ENCODE data around the gene BORCS8. TPM values are rescaled to one million over a fixed set of nuclear protein-coding genes. Genes with fewer than 3 reads are reported as not detected.
A peak's percentile ranks its signal among the peaks of the same experiment; 100 is the strongest.

BORCS8 gene
- total and polyA plus RNA-seq, 2 of the 4 experiments (the other 2 are of a cell fraction) = 16.7 to 33.9 TPM

GRCh38 chr19:19170053-19170872 lies 21.7 kb downstream of the BORCS8 start, which contains the start of gene MEF2B:
Gene MEF2B, minus strand, starts transcription at chr19:19170263. Its CDS starts 19,528 bp downstream, at chr19:19150735.
- no peak within 1 kb of the TSS for H3K9ac ChIP-seq (ENCODE audit: low read depth, low read length)
- no peak for TF ChIP-seq MAFK (IDR thresholded peaks at IDR 0.05; ENCODE audit: low read depth, low read length)
- TF ChIP-seq POLR2A (IDR thresholded peaks at IDR 0.05; ENCODE audit: low read depth, low read length) = no peak
- TF ChIP-seq ELK1 (IDR thresholded peaks at IDR 0.05; ENCODE audit: borderline replicate concordance, low read depth, low read length) = no peak
- ChIA-PET POLR2A (ENCODE audit: unreplicated experiment) (no interaction called here), CTCF (interaction anchor here (0.6 kb wide), 1 partner anchor 322 kb away, joined by 5 read pairs; no protein-coding TSS in a partner anchor)
- peak within 1 kb of the TSS; percentile 66 for H4K5ac ChIP-seq (ENCODE audit: low read depth, low read length)
- H3K9me1 ChIP-seq (ENCODE audit: insufficient read depth, low read length) = peaks cover 11% of the 10 kb centered on the region
- H2AFZ ChIP-seq (replicated peaks; ENCODE audit: low read length, poor library complexity) = peak within 1 kb of the TSS; percentile 64
- no peak within 1 kb of the TSS for H2BK5ac ChIP-seq (ENCODE audit: low read depth, low read length, poor library complexity, severe bottlenecking)
- H4K91ac ChIP-seq (ENCODE audit: insufficient read depth, low read depth, low read length) = peak within 1 kb of the TSS; percentile 99
- no peaks in the 10 kb centered on the region for H3K79me1 ChIP-seq (ENCODE audit: low read depth in 1 of 2, low read length in 2 of 2)
- peak; percentile 30 for DNase-seq
- 28% methylated on average over 30 of the region's 56 CpGs; no CpG with 5 or more reads in 1 of the 2 experiments for WGBS, 2 experiments (ENCODE audit: extremely low coverage in 2 of 2, insufficient read length in 1 of 2)
- no peaks in the 10 kb centered on the region for H3K36me3 ChIP-seq (ENCODE audit: control insufficient read depth, insufficient read depth, low read length)
- H2BK120ac ChIP-seq (ENCODE audit: low read depth, low read length) = peak within 1 kb of the TSS; percentile 35
- in situ Hi-C loops (cut with MboI; ENCODE audit: low sequenced_read_pairs) (no loop called here), dilution Hi-C loops (cut with HindIII; ENCODE audit: low sequenced_read_pairs, unreplicated experiment) (no loop called here), intact Hi-C loops (cut with micrococcal nuclease) (loop anchor here (10.0 kb wide), 1 partner anchor 105 kb away; the partner anchor contains the start of gene SLC25A42)
- H3K4ac ChIP-seq (ENCODE audit: low read depth, low read length) = peak within 1 kb of the TSS; percentile 98; the same call in 1 of the 2 replicates
- no peak within 1 kb of the TSS; the same call in 1 of the 2 replicates for H3K56ac ChIP-seq (ENCODE audit: extremely low read depth, insufficient read depth, low read length)
- H2AK5ac ChIP-seq (ENCODE audit: low read depth, low read length) = peak within 1 kb of the TSS; percentile 98
- no peaks in the 10 kb centered on the region for H3K9me3 ChIP-seq (ENCODE audit: control insufficient read depth, insufficient read depth, low read length)
- H2BK20ac ChIP-seq (ENCODE audit: low read depth, low read length) = peak within 1 kb of the TSS; percentile 6; the same call in 1 of the 2 replicates
- H3K4me2 ChIP-seq (ENCODE audit: low read depth, low read length) = peak within 1 kb of the TSS; percentile 51; the same call in 1 of the 2 replicates
- no peak within 1 kb of the TSS for H3K23ac ChIP-seq (ENCODE audit: low read depth, low read length)
- H3K27ac ChIP-seq (ENCODE audit: insufficient read depth, low read length) = no peak within 1 kb of the TSS
- H3K14ac ChIP-seq (replicated peaks; ENCODE audit: low read depth, low read length) = no peak within 1 kb of the TSS
- peak within 1 kb of the TSS; percentile 41; the same call in 2 of the 3 replicates for H2BK15ac ChIP-seq (ENCODE audit: low read depth, low read length)
- H4K20me1 ChIP-seq (ENCODE audit: insufficient read depth, low read length) = no peaks in the 10 kb centered on the region
- H2AK9ac ChIP-seq (replicated peaks; ENCODE audit: low read depth, low read length, poor library complexity) = peak within 1 kb of the TSS; percentile 23
- H3K4me3 ChIP-seq (ENCODE audit: insufficient read depth, low read depth, low read length) = no peak within 1 kb of the TSS
- H4K8ac ChIP-seq (ENCODE audit: low read depth in 2 of 2, low read length in 2 of 2) = peak within 1 kb of the TSS; percentile 10 to 92; a peak in 1 of 4 replicates
- peak within 1 kb of the TSS; percentile 54; the same call in 1 of the 2 replicates for H3K18ac ChIP-seq (ENCODE audit: low read depth, low read length)
- peaks cover 24% of the 10 kb centered on the region for H3K4me1 ChIP-seq (ENCODE audit: control insufficient read depth, insufficient read depth, low read length)
- ATAC-seq (ENCODE audit: low read depth) = peak; percentile 75
- BruUV-seq (replicated peaks) = no TSS peak
- no peaks in the 10 kb centered on the region for H3K27me3 ChIP-seq (ENCODE audit: control insufficient read depth, insufficient read depth, low read length)

Data from IMR-90 (cell line).